Left ventricle myocardium inferior (tissue), 1 donor: ENCODE data around the gene SHC2. TPM values are rescaled to one million over a fixed set of nuclear protein-coding genes. Genes with fewer than 3 reads are reported as not detected.

Source experiments
- DNase-seq: peaks from one replicate; pipeline ENCODE4 v3.0.0-alpha.2; 2020
- H3K27ac ChIP-seq: fragments of 200-600 bp; replicated peaks from 2 replicates; pipeline ENCODE4 v1.8.0; 2021
- H3K27me3 ChIP-seq: fragments of 200-600 bp; 2 replicates; pipeline ENCODE4 v1.8.0; 2021; ENCODE audit warnings: low read depth
- H3K36me3 ChIP-seq: fragments of 200-600 bp; 2 replicates; pipeline ENCODE4 v1.8.0; 2021
- H3K4me1 ChIP-seq: fragments of 200-600 bp; 2 replicates; pipeline ENCODE4 v1.8.0; 2021
- H3K4me3 ChIP-seq: fragments of 200-600 bp; 2 replicates; pipeline ENCODE4 v1.8.0; 2021; ENCODE audit warnings: mild to moderate bottlenecking, moderate library complexity
- H3K9me3 ChIP-seq: fragments of 200-600 bp; replicated peaks from 2 replicates; pipeline ENCODE4 v1.8.0; 2021
- intact Hi-C: fragments of 100-400 bp; cut with micrococcal nuclease; formaldehyde crosslinking; loops from one replicate; pipeline ENCODE4 v1.11.0; 2022
- total RNA-seq: library from RNA; stranded (reverse); fragmentation: NEBNext Ultra II Directional; extraction: Animal tissue kit (Norgen Biotek cat#: 25700); gene quantifications from one replicate; pipeline ENCODE4 v1.2.1, GENCODE V29; 2021
- TF ChIP-seq, protein P1 (sequence below): fragments of 200-600 bp; IDR thresholded peaks from 2 replicates; pipeline ENCODE4 v1.8.0; 2021; ENCODE audit warnings: antibody characterized with exemption, mild to moderate bottlenecking, borderline replicate concordance
- donor health status: DM: no; HTN: yes; CAD: no; lungs with severe emphysema.

Gene SHC2
- total RNA-seq, 1 donor from 2014 or later = 11.3 TPM

DNA sequence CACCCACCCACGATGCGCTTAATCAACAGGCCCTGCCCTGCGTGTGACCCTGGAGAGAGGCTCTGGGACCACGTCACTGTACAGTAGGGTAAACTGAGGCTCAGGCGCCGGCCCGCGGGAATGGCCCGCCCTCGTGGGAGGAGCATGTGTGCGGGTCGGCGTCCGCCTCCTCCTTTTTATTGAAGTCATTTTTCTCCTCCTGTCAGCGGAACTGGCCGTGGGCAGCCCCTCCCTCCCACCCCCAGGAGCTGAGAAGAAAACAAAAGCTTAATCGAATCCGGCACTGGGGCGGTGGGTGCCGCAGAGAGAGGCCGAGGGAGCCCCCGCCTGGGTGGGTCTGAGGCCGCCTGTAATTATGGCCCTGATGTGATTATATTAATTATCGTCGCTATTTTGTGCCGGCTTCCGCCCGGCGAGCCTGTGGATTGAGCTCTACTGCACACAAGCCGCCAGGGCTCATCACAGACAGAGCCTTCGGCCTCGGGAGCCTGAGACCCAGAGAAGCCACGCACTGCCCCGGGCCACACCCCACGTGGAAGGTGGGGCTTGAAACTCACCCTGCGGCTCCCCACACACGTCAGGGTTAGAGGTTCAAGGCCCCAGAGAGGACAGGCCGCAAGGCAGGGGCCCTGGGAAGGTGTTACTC, 58.8 kb downstream of the SHC2 start:
- no peaks in the 10 kb centered on the region for H3K9me3 ChIP-seq
- H3K4me1 ChIP-seq = no peaks in the 10 kb centered on the region
- intact Hi-C loops = no loop called here
- peaks cover 77% of the 10 kb centered on the region for H3K27me3 ChIP-seq
- H3K36me3 ChIP-seq = no peaks in the 10 kb centered on the region
- no peak for DNase-seq
- no peak overlapping the region for H3K27ac ChIP-seq
- TF ChIP-seq, protein P1, sequence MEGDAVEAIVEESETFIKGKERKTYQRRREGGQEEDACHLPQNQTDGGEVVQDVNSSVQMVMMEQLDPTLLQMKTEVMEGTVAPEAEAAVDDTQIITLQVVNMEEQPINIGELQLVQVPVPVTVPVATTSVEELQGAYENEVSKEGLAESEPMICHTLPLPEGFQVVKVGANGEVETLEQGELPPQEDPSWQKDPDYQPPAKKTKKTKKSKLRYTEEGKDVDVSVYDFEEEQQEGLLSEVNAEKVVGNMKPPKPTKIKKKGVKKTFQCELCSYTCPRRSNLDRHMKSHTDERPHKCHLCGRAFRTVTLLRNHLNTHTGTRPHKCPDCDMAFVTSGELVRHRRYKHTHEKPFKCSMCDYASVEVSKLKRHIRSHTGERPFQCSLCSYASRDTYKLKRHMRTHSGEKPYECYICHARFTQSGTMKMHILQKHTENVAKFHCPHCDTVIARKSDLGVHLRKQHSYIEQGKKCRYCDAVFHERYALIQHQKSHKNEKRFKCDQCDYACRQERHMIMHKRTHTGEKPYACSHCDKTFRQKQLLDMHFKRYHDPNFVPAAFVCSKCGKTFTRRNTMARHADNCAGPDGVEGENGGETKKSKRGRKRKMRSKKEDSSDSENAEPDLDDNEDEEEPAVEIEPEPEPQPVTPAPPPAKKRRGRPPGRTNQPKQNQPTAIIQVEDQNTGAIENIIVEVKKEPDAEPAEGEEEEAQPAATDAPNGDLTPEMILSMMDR = no peak
- H3K4me3 ChIP-seq = peak overlapping the region; percentile 14

DNA sequence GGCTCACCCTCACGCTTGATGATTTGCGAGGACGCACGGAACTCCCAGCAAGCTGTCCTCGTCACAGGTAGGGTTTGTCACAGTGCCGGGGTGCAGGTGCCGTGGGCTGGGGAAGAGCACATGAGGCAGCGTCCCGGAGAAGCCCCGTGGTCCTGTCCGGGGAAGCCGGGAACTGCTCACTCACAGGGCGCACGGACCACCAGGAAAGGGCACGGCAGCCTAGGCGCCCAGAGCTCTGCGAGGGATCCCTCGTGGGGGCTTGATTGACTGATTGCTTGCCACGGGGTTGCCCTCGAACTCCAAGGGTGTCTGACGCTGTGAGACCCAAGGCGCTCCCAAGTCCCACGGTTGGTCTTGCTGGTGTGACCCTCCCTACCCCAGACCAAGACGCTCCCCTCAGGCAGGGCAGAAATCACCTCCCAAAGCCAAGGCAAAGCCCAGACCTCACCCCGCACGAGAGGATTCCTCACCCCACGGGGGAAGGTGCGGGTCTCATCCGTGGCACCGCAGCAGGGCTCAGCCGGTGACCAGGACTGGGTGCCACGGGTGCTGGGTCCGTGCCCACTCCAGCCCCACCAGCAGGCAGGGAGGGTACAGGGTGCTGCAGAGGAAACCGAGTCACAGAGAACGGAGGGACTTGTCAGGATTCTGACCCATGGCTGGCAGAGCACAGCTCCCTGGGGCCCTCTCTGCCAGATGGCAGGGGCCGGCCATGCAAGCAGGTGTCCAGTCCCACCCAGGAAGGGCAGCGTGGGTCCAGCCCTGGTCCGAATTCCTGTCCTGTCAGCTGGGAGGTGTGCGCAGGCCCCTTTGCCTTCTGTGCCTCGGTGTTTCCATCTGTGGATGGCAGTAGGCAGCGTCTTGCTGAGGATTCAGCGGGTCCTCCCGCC, 59.6 kb downstream of the SHC2 start:
- no peaks in the 10 kb centered on the region for H3K4me1 ChIP-seq
- H3K4me3 ChIP-seq = no peak overlapping the region
- intact Hi-C loops = no loop called here
- H3K9me3 ChIP-seq = no peaks in the 10 kb centered on the region
- no peaks in the 10 kb centered on the region for H3K36me3 ChIP-seq
- peaks cover 69% of the 10 kb centered on the region for H3K27me3 ChIP-seq
- H3K27ac ChIP-seq = no peak overlapping the region
- no peak for DNase-seq
- TF ChIP-seq, protein P1 = no peak

DNA sequence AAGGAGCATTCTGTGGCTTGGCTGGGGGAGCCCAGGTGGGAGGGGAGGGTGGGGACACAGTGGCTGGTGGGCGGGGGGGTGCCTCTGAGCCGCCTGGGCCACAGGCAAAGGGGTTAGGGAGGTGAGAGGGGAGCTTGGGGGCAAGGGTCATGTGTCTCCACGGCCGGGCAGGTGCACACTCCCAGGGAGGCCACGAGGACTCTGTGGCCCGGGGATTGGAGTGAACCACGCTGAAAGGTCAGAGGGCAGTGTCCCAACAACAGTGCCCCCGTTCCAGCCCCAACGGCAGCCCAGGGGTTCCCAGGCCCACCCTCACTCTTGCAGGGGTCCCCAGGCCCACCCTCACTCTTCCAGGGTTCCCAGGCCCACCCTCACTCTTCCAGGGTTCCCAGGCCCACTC, 61.5 kb downstream of the SHC2 start:
- DNase-seq = no peak
- Histone ChIP-seq H3K27me3 (peaks cover 55% of the 10 kb centered on the region), H3K27ac (no peak overlapping the region), H3K9me3 (no peaks in the 10 kb centered on the region), H3K4me3 (no peak overlapping the region), H3K4me1 (no peaks in the 10 kb centered on the region), H3K36me3 (no peaks in the 10 kb centered on the region)
- TF ChIP-seq, protein P1 = no peak
- intact Hi-C loops = no loop called here

DNA sequence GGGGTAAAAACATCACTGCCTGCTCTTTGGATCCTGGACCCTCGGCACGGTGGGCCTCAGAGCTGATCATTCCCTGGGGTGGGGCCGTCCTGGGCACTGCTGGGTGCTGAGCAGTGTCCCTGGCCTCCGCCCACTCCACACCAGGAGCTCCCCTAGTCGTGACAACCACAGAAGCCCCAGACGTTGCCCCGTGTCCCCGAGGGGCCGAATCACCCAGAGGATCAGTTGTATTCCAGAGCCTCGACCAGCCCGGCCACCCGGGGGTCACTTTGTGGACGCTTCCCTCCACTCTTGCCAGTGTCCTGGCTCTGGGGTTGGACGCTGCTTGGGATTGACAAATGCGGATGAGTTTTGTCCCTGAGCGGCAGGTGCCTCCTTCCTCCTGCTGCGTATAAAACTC, 62.1 kb downstream of the SHC2 start:
- intact Hi-C loops = no loop called here
- Histone ChIP-seq H3K4me3 (no peak overlapping the region), H3K27me3 (peaks cover 54% of the 10 kb centered on the region), H3K9me3 (no peaks in the 10 kb centered on the region), H3K4me1 (no peaks in the 10 kb centered on the region), H3K27ac (no peak overlapping the region), H3K36me3 (no peaks in the 10 kb centered on the region)
- TF ChIP-seq, protein P1 = no peak
- no peak for DNase-seq

DNA sequence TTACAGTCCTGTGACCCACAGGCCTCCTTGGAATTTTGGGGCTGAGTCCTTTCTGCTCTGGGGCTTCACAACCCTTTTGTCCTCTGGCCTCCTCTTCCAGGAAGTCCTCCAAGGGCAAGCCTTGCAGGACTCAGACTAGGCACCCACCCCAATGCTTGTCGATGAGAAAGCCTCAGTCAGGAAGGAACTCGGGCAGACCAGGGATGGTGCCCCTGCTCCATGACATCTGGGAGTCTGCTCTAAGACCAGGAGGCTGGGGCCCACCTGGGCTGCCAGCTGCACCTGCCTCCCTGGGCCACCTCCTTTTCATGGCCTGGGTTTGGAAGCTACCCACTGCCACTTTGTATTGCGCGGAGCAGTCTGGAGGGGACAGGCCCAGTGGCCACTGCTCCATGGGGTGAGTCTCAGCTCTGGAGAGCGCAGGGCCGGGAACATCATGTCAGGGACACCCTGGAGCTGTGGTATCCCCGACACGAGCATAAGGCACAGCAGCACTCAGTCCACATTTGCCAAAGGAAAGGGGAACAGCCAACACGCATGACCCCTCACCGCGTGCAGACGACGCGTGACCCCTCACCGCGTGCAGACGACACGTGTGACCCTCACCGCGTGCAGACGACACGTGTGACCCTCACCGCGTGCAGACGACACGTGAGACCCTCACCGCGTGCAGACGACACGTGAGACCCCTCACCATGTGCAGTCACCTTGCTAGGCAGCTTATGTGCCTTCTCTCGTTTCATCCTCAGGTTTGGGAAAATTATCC, 62.7 kb downstream of the SHC2 start:
- DNase-seq = no peak
- H3K4me3 ChIP-seq = no peak overlapping the region
- intact Hi-C loops = no loop called here

More for the DNA sequence above, 62.7 kb downstream of the SHC2 start:
- TF ChIP-seq, protein P1 = no peak
- Histone ChIP-seq H3K36me3 (no peaks in the 10 kb centered on the region), H3K27me3 (peaks cover 48% of the 10 kb centered on the region), H3K4me1 (no peaks in the 10 kb centered on the region), H3K9me3 (no peaks in the 10 kb centered on the region), H3K27ac (no peak overlapping the region)
